RCC 7860 (cell line): Measurements from ENCODE around the gene TUBA3D.
"Not testable (repeated sequence)": the region's sequence is repeated elsewhere in the genome, so short reads cannot be mapped to it uniquely, and the experiment has no call there.

Experiments
- DNase-seq: peaks from one replicate; pipeline ENCODE4 v3.0.0-alpha.2; 2015; ENCODE audit warnings: low spot score
- FAIRE-seq: peaks from 2 replicates; lab custom pipeline; 2012; peaks lifted over from hg19 to GRCh38; lab: Jason Lieb, UNC

The TUBA3D gene

GRCh38 chr2:131475831-131476230 is at the start of gene TUBA3D:
TSS of gene TUBA3D (plus strand) at chr2:131476119. CDS start at chr2:131476200, 81 bp downstream.
- DNase-seq, result no peak
- no peak for FAIRE-seq

DNA sequence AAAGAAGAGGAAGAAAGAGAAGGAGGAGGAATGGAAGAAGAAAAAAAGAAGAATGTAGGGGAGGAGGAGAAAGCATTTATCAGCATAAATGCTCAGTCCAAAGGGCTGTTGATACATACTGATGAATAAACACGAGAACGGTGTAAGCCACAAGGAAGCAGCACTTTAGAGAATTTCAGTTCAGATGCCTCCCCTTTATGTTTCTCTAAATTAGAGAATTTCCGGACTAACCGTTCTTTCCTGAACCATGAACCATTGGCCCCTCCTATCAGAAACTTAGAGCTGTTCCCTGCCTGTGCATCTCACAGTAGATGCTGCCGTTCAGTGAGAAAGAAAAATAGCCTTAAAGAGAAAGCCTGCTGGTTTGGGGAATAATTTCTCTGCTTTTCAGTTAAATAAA is 49.2 kb upstream of the TUBA3D start:
- DNase-seq (no peak), FAIRE-seq (no peak)

- DNase-seq (no peak), FAIRE-seq (no peak)
Observed at GRCh38 chr2:131431336-131431735, 44.6 kb upstream of the TUBA3D start.

DNA sequence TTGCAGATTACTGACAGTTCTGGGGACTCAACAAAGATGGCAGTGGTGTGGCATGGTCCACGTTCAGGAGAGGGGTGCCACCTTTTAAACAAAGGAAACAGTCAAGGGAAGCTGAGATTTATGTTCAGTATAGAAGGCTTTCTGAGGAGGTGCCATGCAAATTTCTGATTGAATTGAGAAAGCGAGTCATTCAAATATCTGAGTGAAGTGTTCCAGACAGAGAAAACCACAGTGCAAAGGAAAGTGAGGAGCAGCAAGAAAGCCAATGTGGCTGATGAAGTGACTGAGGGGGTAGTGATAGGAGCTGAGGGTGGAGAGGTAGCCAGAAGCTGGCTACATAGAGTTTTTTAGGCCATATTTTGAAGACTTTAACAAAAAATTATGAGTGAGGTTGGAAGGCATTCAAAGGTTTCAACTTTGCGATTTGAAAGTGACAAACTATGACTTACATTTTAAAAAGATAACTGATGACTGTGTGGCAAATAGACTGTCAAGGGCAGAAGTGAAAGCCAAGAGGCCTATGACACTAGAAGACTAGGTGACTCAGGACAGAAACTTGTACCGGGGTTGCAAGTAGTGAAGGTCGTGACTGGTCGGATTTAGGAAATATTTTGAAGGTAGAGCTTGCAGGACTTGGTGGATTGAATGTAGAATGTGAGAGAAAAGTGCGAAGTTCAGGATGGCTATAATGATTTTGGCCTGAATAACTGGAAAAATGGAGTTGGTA is 35.0 kb upstream of the TUBA3D start:
- not testable (repeated sequence) for FAIRE-seq, DNase-seq

DNA sequence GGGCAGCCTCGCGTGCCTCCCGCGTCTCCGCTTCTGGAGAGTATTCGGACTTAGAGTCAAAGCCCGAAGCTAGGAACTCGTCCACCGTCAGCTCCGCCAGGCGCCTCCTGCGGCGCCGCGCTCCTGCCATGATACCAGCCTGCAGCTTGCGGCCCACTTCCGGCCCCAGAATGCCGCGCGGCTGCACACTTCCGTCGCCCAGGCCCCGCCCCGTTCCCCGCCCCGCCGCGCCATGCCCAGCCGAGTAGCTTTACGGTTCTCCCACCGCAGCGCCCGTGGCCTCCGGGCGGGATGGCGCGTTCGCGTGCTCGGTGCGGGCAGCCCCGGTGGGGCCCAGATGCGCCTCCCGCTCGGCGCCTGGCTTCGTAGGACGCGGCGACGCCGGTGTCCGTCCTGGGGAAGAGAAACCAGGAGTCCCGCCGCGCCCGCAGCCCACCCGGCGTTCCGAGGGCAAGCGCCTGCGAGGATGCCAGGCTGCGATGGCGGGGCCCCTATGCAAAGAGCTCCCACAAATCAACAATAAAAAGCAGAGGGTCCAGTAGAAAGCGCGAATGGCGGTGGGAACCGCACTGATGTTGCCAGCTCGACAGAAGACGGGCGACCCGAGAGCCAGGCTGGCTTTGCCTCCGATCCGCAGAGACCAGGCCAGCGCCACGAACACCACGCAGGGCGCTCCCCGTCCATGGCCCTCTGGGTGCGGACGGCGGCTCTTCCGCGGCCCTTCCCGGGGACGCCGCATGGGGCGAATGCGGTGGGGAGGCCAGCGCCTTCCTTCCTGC is 31.0 kb upstream of the TUBA3D start:
- not testable (repeated sequence) for FAIRE-seq, DNase-seq

DNA sequence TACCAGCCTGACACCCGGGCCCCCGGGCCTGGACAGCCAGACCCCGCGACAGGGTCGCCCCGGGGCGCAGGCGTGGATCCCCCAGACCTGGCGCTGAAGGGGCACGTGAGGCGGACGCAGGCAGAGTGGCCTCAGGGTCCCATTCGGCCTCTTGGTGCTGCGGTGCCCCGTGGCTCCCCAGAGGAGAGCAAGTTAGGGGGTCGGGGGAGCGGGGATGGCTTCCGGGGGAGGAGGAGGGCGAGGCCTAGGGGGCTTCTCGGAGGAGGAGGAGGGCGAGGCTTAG is 30.5 kb upstream of the TUBA3D start:
- FAIRE-seq, result not testable (repeated sequence)

GRCh38 chr2:131445896-131446295 is 30.0 kb upstream of the TUBA3D start:
- DNase-seq, result no peak
- FAIRE-seq, result no peak

More for the DNA sequence above, 30.5 kb upstream of the TUBA3D start:
- not testable (repeated sequence) for DNase-seq

GRCh38 chr2:131447981-131448380 is 27.9 kb upstream of the TUBA3D start:
- FAIRE-seq, DNase-seq: not testable (repeated sequence)

GRCh38 chr2:131451265-131451949 is 24.5 kb upstream of the TUBA3D start:
- not testable (repeated sequence) for DNase-seq, FAIRE-seq

DNA sequence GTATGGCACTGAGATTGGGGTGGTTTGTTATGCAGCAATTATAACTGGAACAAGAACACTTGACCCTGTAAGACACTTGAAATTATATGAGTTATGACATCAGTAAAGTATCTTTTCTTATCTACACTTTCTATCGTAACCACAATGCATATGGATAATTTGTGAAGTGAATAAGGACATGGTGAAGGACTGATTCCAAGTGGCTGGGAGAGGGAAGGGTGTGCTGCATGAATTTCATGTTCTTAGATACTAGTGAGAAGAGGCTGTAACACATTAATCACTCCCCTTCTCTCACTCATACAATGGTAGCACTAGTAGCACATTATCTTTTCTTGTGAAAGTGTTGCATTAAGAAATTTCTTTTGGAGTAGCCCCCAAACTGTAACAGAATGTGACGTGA is 21.0 kb upstream of the TUBA3D start:
- not testable (repeated sequence) for FAIRE-seq, DNase-seq

GRCh38 chr2:131467722-131468121 is 8.2 kb upstream of the TUBA3D start:
- FAIRE-seq, DNase-seq: not testable (repeated sequence)

DNA sequence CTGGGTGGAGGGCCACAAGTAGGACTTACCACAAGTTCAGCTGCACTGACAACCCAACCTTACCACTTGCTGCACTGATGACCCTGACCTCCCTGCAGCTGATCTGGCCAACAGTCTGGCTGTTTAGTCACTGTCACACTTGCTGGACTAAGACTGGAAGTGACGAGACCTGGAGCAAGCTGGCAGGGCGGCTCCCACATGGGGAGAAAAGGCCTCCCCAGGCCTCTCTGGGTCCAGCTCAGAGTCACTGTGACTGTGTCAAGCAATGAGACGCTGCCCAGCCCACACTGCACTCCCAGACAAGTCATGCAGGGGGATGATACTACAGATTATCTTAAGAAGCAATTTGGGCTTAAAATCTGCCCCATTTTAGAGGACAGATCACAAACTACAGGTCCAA is 5.0 kb upstream of the TUBA3D start:
- DNase-seq, FAIRE-seq: not testable (repeated sequence)

DNA sequence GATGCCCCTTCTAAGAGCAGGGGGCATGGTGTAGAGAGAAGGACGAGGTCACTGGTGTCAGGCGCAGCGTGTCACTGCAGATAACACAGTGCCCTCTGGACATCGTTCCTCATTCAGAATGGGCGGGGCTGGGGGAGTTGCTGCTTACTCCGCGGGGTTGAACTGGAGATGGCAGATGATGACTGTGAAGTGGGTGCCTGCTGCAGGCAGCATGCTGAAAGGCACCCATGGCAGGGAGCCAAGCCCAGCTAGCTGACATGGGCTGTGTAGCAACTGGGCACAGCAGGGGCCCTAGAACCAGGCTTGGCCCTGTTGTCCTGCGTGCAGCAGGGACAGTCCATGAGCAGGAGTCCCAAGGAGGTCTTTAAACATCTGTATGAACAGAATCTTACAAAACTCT is 4.3 kb upstream of the TUBA3D start:
- not testable (repeated sequence) for FAIRE-seq, DNase-seq

- FAIRE-seq, DNase-seq: not testable (repeated sequence)
Observed at GRCh38 chr2:131473266-131473665, 2.7 kb upstream of the TUBA3D start.

- not testable (repeated sequence) for DNase-seq, FAIRE-seq
Observed at GRCh38 chr2:131476363-131476762, 444 bp downstream of the TUBA3D start.

DNA sequence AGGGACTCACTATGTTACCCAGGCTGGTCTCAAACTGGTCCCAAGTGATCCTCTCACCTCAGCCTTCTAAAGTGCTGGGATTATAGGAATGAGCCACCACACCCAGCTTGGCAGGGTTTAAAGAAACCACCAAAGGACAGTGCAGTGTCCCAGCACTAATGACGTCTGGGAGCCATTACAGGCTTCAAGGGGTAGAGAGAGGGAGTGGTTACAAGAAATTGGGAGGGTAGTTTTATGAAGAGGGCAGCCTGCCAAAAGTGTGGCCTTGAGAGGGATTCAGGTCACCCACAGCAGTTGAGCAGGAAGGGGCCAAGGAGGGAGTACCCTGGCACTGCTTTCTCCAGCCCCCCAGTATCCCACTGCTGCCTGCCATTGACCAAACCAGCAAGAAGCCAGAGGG is 1.3 kb downstream of the TUBA3D start:
- not testable (repeated sequence) for DNase-seq, FAIRE-seq

GRCh38 chr2:131478074-131478849 is 2.3 kb downstream of the TUBA3D start:
- not testable (repeated sequence) for FAIRE-seq, DNase-seq

DNA sequence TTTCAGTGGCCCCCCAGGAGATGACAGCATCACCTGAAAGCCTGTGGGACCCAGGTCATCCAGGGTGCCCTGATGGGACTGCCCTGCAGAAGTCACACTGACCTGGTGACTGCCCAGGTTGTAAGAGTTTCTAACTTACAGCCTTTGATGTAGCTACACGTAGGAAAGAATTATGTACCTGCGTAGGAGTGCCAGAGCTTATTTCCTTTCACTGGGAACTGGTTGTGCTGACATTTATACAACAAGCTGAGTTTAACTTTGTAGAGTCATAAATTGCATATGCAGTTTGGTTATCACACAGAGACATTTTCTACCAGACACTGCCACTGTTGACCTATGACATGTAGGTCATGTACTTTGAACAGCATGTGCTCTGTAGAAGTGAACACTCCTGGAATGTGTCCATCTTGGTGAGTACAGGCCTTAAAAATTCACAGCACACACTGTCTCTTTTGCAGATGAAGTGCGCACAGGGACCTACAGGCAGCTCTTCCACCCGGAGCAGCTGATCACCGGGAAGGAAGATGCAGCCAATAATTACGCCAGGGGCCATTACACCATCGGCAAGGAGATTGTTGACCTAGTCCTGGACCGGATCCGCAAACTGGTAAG is 3.0 kb downstream of the TUBA3D start:
- not testable (repeated sequence) for FAIRE-seq

DNA sequence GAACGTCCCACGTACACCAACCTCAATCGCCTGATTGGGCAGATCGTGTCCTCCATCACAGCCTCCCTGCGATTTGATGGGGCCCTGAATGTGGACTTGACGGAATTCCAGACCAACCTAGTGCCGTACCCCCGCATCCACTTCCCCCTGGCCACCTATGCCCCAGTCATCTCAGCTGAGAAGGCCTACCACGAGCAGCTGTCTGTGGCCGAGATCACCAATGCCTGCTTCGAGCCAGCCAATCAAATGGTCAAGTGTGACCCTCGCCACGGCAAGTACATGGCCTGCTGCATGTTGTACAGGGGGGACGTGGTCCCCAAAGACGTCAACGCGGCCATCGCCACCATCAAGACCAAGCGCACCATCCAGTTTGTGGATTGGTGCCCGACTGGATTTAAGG is 4.4 kb downstream of the TUBA3D start:
- not testable (repeated sequence) for FAIRE-seq

More for the DNA sequence above, 3.0 kb downstream of the TUBA3D start:
- DNase-seq, result not testable (repeated sequence)

More for the DNA sequence above, 4.4 kb downstream of the TUBA3D start:
- DNase-seq, result not testable (repeated sequence)
